Germinal center (tissue), 1 donor: ENCODE results near the gene C2CD2L.
A peak's percentile ranks its signal among the peaks of the same experiment; 100 is the strongest.
"Not testable (repeated sequence)": the region's sequence is repeated elsewhere in the genome, so short reads cannot be mapped to it uniquely, and the experiment has no call there.

Experiments
- DNase-seq: peaks from one replicate; pipeline ENCODE4 v3.0.0; 2012; ENCODE audit warnings: mixed read lengths, low spot score

The C2CD2L gene

GRCh38 chr11:119115484-119116234, 8.5 kb downstream of the C2CD2L start:
- no peak for DNase-seq

GRCh38 chr11:119116235-119116594, 9.1 kb downstream of the C2CD2L start:
- DNase-seq: no peak

- DNase-seq: no peak
Observed at GRCh38 chr11:119116601-119117000, 9.5 kb downstream of the C2CD2L start.

- DNase-seq: no peak
Observed at GRCh38 chr11:119117004-119117706, 10.0 kb downstream of the C2CD2L start.

GRCh38 chr11:119118227-119118626, 11.1 kb downstream of the C2CD2L start:
- DNase-seq: no peak

GRCh38 chr11:119118946-119119345, 11.8 kb downstream of the C2CD2L start:
- no peak for DNase-seq

- DNase-seq: no peak
Observed at GRCh38 chr11:119120639-119121007, 13.5 kb downstream of the C2CD2L start.

- peak; percentile 99 for DNase-seq
Observed at GRCh38 chr11:119121008-119121810, 14.1 kb downstream of the C2CD2L start, which contains the start of gene HINFP. Gene HINFP (plus strand): TSS chr11:119121580. CDS start chr11:119126945, 5,365 bp downstream.

GRCh38 chr11:119121811-119122124, 14.6 kb downstream of the C2CD2L start:
- no peak for DNase-seq

- DNase-seq: no peak
Observed at GRCh38 chr11:119125821-119126220, 18.7 kb downstream of the C2CD2L start.

GRCh38 chr11:119126675-119127268, 19.6 kb downstream of the C2CD2L start:
- no peak for DNase-seq

- DNase-seq: no peak
Observed at GRCh38 chr11:119130662-119131061, 23.5 kb downstream of the C2CD2L start.

- peak; percentile 32 for DNase-seq
Observed at GRCh38 chr11:119134389-119134978, 27.3 kb downstream of the C2CD2L start.

- not testable (repeated sequence) for DNase-seq
Observed at GRCh38 chr11:119139276-119139675, 32.1 kb downstream of the C2CD2L start.

- peak; percentile 67 for DNase-seq
Observed at GRCh38 chr11:119144825-119145486, 37.8 kb downstream of the C2CD2L start.

GRCh38 chr11:119145551-119145950, 38.4 kb downstream of the C2CD2L start:
- no peak for DNase-seq

GRCh38 chr11:119147604-119148333, 40.6 kb downstream of the C2CD2L start:
- no peak for DNase-seq

GRCh38 chr11:119148720-119149017, 41.5 kb downstream of the C2CD2L start:
- no peak for DNase-seq

GRCh38 chr11:119149018-119149785, 42.1 kb downstream of the C2CD2L start, which contains the start of gene ABCG4:
Gene ABCG4 (plus strand): TSS chr11:119149052. CDS start chr11:119149966, 914 bp downstream.
- DNase-seq: peak; percentile 28

GRCh38 chr11:119149786-119150275, 42.7 kb downstream of the C2CD2L start:
- DNase-seq: no peak
